Myocyte (in vitro differentiated cells): Measurements from ENCODE around the gene SH3BP4. TPM values are rescaled to one million over a fixed set of nuclear protein-coding genes. Genes with fewer than 3 reads are reported as not detected.
A peak's percentile ranks its signal among the peaks of the same experiment; 100 is the strongest.
"Not testable (repeated sequence)": the region's sequence is repeated elsewhere in the genome, so short reads cannot be mapped to it uniquely, and the experiment has no call there.

Experiments used
- DNase-seq: peaks from one replicate; pipeline ENCODE4 v3.0.0-alpha.2; 2012; ENCODE audit warnings: low read depth
- total RNA-seq: library from RNA; depleted of rRNA; stranded (reverse); fragments of >200 nt; gene quantifications from 2 replicates; pipeline ENCODE4 v1.2.3, GENCODE V29; 2014

Gene SH3BP4
- total RNA-seq, 1 donor from 2014 or later, result 20.0 TPM

DNA sequence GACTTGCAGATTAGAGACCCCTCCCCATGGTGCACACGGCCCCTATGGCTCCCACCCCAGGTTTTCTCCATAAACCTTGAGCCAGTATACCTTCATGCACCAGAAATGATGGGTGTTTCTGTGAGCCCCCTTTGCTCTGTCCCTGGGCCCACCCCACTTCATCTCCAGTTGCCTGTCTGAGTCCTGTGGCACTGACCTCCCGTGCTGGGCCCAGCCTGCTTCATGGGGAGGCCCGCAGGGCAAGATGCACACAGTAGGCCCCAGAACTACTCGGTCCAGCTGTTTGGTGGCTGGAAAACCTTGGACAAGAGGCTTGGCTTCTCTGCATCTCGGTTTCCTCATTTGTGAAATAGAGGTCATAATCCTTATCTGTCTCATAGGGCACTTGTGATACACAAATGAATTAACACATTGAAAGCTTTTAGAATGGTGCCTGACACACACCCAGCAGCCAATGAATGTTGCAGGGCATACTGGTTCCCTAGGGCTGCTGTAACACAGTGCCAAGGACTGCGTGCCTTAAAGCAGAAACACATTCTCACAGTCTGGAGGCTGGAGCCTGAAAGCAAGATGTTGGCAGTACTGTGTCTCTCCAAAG, 58.4 kb downstream of the SH3BP4 start:
- no peak for DNase-seq

- no peak for DNase-seq
Measured at GRCh38 chr2:235011607-235011928, 59.8 kb downstream of the SH3BP4 start.

- peak; percentile 88 for DNase-seq
Measured at GRCh38 chr2:235011929-235012631, 60.3 kb downstream of the SH3BP4 start.

DNA sequence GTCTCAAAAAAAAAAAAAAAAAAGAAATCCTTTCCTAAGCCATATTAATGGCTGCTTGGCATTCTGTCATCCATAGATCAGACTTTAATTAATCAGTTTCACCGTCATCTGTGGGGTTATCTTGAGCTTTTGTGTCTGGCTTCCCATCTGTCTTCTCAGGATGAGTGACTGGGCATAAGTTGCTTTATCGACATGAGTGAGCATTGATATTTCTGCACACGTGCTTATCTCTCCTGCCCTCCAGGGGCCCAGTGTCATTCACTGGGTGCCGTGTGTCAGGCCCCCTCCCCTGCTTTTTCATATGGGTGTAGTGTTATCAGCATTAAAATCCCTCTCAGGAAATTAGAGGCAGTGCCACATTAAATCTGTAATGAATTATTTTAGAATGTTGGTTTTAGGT, 65.6 kb downstream of the SH3BP4 start:
- no peak for DNase-seq

DNA sequence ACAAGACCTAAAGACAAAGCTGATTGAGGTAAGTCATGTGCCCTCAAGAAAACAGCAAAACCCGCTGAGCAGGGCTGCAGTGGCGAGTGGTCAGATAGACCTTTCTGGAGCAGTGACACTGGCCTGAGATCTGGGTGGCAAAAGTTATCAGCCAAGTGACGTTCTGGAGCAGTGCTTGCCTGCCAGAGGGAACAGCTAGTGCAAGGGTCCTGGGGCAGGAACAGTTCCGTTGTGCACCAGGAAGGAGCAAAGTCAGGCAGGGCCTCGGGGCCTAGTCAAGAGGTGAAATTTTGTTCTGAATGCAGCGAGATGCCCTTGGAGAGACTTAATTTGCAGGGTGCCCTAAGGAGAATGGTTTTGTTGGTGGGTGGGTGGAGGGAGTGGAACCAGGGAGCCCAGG, 67.0 kb downstream of the SH3BP4 start:
- DNase-seq, result no peak

DNA sequence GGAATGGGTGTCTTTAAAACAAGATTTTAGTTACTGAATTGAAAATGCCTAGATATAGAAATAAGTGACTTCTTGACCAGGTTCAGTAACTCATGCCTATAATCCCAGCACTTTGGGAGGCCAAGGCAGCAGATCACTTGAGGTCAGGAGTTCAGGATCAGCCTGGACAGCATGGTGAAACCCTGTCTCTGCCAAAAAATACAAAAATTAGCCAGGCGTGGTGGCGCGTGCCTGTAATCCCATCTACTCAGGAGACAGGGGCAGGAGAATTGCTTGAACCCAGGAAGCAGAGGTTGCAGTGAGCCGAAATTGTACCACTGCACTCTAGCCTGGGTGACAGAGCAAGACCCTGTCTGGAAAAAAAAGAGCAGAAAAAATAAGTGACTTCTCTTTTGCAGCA, 68.3 kb downstream of the SH3BP4 start:
- not testable (repeated sequence) for DNase-seq

DNA sequence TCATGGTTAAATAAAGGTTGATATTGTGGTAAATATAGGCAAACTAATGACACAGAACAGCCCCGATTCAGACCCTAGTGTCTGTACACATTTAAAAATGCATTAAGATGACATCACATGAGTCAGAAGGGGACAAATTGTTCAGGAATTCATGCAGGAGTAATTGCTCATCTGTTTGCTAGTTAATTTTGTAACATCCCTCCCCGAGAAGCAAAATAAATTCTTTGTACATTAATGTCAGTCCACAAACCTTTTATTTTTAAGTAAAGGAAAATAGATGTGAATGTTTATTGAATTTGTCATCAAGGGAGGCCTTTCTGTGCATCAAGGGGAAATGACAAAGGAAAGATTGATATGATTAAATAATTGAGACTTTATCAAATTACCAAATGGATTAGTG, 69.9 kb downstream of the SH3BP4 start:
- no peak for DNase-seq

DNA sequence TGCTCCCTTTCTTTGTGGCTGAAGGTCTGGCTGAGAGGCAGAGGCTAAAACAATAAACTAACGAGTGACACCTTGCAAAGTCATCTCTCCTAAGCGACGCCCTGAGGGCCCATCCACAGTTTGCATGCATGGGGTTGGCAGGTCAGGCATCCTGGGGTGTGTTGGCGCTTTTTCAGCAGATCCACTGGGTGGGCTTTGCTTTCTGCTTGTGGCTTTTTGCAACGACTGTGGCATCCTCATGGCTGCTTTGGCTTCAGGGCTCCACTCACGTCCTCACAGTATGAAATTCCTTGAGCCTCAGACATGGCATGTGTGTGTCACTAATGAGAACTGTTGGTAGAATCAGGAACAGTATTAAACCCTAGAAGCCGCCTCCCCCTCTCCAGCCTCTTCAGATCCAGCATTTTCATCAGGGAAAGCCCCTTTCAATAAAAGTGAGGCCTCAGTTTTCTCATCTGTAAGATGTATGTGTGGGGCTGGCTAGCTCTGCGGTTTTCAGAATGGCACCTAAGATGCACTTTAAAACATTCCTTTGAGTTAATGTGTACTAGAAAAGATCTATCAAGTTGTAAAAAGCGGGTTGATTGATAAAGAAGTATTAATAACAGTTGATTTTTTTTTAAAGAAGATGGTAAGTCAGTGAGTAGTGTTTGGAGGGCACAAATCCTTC, 72.5 kb downstream of the SH3BP4 start:
- peak; percentile 46 for DNase-seq

DNA sequence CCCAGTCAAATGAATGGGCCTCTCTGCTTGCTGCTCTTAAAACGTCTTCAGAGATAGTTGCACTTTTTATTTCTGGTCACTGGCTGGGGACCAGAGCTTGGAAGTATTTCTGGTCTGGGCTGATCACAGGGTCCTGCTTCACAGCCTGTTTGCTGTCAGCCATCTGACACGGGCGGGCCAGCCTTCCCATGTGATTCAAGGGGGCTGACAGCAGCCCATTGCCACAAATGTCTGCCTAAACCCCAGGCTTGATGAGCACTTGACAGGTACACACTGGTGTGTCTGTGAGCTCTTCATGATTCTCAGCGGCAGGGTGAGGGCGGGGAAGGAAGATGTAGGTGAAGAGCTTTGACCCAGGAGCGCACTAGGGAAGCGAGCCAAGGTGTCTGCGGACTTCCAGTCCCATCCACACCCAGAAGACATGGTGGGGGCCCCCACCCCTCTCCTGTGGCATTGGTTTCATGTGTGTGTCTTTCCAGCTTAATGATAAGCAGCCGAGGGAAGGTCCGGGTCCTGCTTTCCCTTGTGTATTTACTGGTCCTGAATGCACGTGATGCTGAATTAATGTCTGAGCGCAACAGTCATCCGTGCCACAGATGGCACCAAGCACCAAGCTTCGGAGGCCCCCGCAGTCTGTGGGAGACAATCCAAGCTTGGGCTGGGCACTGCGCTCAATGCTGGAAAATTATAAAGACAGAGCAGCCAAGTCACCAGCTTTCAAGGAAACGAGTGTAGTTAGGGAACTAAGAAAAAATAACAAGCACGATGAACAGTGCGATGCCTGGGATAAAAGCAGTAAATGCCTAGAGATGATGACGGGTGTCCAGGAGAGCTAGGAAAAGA, 73.3 kb downstream of the SH3BP4 start:
- peak; percentile 39 for DNase-seq

GRCh38 chr2:235025800-235026536, 74.2 kb downstream of the SH3BP4 start:
- DNase-seq, result no peak

GRCh38 chr2:235026649-235027557, 75.1 kb downstream of the SH3BP4 start:
- DNase-seq, result peak; percentile 57

DNA sequence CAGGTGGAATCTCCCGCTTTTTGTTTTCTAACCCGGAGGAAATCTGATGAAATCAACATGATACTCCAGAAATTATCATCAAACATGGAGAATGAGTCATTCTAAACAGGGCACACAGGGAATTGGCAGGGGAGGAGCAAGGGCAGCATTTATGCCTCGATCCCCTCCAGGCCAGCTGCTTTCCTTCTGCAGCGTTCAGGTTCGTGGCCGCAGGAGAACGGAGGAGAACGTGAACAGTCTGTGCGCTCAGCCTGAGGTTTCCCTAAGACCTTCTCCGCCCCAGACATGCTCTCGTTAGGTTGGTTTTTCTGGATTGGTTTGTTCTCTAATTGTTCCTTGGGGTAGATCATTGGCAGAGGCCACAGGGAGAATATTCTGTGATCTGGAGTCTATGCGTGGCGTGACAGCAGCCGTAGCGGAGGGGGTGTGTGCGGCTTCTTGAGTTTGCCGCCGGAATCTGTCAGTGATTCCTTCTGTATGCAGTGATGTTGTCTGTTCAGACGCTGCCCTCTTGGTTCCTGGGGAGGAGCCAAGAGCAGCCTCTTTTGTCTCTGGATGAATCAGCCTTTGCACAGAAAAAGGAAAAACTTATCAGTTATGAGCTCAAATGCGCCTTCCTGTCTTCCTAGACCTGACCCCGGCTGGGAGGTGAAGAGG, 75.9 kb downstream of the SH3BP4 start:
- peak; percentile 77 for DNase-seq

GRCh38 chr2:235028646-235029045, 76.8 kb downstream of the SH3BP4 start:
- DNase-seq, result no peak

DNA sequence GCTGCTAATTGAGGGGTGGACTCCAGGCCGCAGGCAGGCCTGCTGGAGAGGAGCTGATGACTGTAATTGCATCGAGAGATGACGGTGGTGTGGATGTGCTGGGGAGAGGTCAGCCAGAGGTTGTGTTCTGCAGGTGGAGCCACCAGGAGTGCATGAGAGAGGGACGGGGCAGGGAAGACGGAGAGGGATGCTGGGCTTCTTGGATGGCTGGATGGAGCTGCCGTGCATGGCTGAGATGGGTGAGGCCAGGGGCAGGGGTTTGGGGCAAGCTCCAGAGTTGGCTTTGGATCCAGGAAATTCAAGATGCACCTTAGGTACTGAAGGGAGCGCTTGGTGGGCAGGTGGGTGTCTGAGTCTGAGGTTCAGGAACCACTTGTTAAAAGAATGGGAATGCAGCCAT, 77.2 kb downstream of the SH3BP4 start:
- DNase-seq, result no peak

DNA sequence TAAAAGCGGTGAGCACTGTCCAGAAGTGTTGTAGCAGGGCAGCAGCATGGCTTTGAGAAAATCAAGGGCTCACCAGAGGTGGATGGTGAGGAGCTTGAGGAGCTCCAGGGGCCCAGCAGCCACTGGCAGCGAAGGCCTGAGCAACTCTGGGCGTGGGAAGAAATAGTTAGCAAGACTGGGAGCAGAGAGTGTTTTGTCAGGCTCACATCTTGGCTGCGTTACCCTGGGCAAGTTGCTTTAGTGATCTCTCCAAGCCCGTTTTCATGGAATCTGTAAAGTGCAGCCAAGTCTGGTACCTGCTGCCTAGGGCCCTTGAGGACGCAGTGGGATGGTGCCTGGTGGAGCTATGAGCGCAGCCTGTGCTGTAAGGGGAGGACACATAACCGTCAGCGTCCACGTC, 78.3 kb downstream of the SH3BP4 start:
- no peak for DNase-seq

- DNase-seq, result no peak
Measured at GRCh38 chr2:235030936-235031335, 79.1 kb downstream of the SH3BP4 start.

GRCh38 chr2:235031686-235032373, 80.0 kb downstream of the SH3BP4 start:
- DNase-seq, result no peak

- no peak for DNase-seq
Measured at GRCh38 chr2:235032466-235032865, 80.6 kb downstream of the SH3BP4 start.

GRCh38 chr2:235032949-235033348, 81.1 kb downstream of the SH3BP4 start:
- no peak for DNase-seq
